Fibroblast of lung (primary cell): ENCODE results near the gene TRAK1. TPM values are rescaled to one million over a fixed set of nuclear protein-coding genes. Genes with fewer than 3 reads are reported as not detected.
A peak's percentile ranks its signal among the peaks of the same experiment; 100 is the strongest.

Experiments used
- DNase-seq, 2 donors: peaks; one replicate each; pipeline versions ENCODE4 v3.0.0 to v3.0.0-alpha.2; 2010; ENCODE audit warnings: low read depth in 2 of 2
- H2AFZ ChIP-seq: 2 replicates; pipeline ENCODE4 v1.5.1; 2012; ENCODE audit warnings: low read length, control low read depth, inconsistent platforms
- H3K27ac ChIP-seq: 2 replicates; pipeline ENCODE4 v1.5.1; 2011; ENCODE audit warnings: low read length, control low read depth; ENCODE audit not compliant: insufficient read depth
- H3K27me3 ChIP-seq: 2 replicates; pipeline ENCODE4 v1.5.1; 2011; ENCODE audit warnings: mild to moderate bottlenecking, low read length; ENCODE audit not compliant: control insufficient read depth, insufficient read depth
- H3K36me3 ChIP-seq: 2 replicates; pipeline ENCODE4 v1.5.1; 2011; ENCODE audit warnings: low read length; ENCODE audit not compliant: control insufficient read depth, insufficient read depth
- H3K4me1 ChIP-seq: 2 replicates; pipeline ENCODE4 v1.5.1; 2011; ENCODE audit warnings: low read length; ENCODE audit not compliant: control insufficient read depth, insufficient read depth; ENCODE audit errors: extremely low read depth
- H3K4me2 ChIP-seq: 2 replicates; pipeline ENCODE4 v1.5.1; 2011; ENCODE audit warnings: low read length, control low read depth; ENCODE audit not compliant: insufficient read depth; ENCODE audit errors: extremely low read depth
- H3K4me3 ChIP-seq, 4 experiments: fragments of 200-600 bp in 1 of 4; sonication (generic) in 1 of 4; replicated peaks in 1 of 4; 2 replicates each; pipeline ENCODE4 v1.5.1; 2011 to 2016; ENCODE audit warnings: low read length in 4 of 4, low read depth in 3 of 4, mild to moderate bottlenecking in 3 of 4, control low read depth in 2 of 4, inconsistent platforms in 1 of 4, mixed read lengths in 1 of 4; ENCODE audit not compliant: insufficient read depth in 1 of 4; ENCODE audit errors: control extremely low read depth in 1 of 4
- H3K79me2 ChIP-seq: 2 replicates; pipeline ENCODE4 v1.5.1; 2012; ENCODE audit warnings: mild to moderate bottlenecking, low read length, inconsistent platforms; ENCODE audit not compliant: control insufficient read depth, insufficient read depth
- H3K9ac ChIP-seq: 2 replicates; pipeline ENCODE4 v1.5.1; 2011; ENCODE audit warnings: mild to moderate bottlenecking, low read length, control low read depth; ENCODE audit not compliant: insufficient read depth
- H3K9me3 ChIP-seq: 2 replicates; pipeline ENCODE4 v1.5.1; 2012; ENCODE audit warnings: low read depth, low read length; ENCODE audit not compliant: control insufficient read depth, insufficient read depth
- H4K20me1 ChIP-seq: 2 replicates; pipeline ENCODE4 v1.5.1; 2011; ENCODE audit warnings: low read length; ENCODE audit not compliant: control insufficient read depth, insufficient read depth; ENCODE audit errors: extremely low read depth
- EZH2 ChIP-seq: IDR thresholded peaks from 2 replicates; pipeline ENCODE4 v1.5.1; 2012; ENCODE audit warnings: low read length, control low read depth, mild to moderate bottlenecking; ENCODE audit errors: missing control alignments
- polyA plus RNA-seq, 2 donors: library from polyadenylated mRNA; depleted of rRNA in 1 of 2; stranded (reverse) in 1 of 2; unstranded in 1 of 2; fragments of >200 nt; gene quantifications; 2 replicates each; pipeline ENCODE4 v1.2.1, GENCODE V29; 2011 to 2012; ENCODE audit warnings: missing spikeins in 1 of 2
- total RNA-seq: library from RNA; depleted of rRNA; stranded (reverse); fragments of >200 nt; gene quantifications from 2 replicates; pipeline ENCODE4 v1.2.1, GENCODE V29; 2014
- TF ChIP-seq, protein P1 (sequence below), 2 donors: IDR thresholded peaks in 1 of 2; conservative IDR thresholded peaks in 1 of 2; 1 replicate in 1 of 2; 2 replicates in 1 of 2; pipeline ENCODE4 v1.5.1; 2011 to 2012; ENCODE audit warnings: low read length in 2 of 2, control low read depth in 1 of 2, inconsistent platforms in 1 of 2, low read depth in 1 of 2, mild to moderate bottlenecking in 1 of 2

Gene TRAK1
- total and polyA plus RNA-seq, 2 donors (not counting 1 experiment from before 2014, with no cell fraction given): 37.8 to 44.0 TPM

DNA sequence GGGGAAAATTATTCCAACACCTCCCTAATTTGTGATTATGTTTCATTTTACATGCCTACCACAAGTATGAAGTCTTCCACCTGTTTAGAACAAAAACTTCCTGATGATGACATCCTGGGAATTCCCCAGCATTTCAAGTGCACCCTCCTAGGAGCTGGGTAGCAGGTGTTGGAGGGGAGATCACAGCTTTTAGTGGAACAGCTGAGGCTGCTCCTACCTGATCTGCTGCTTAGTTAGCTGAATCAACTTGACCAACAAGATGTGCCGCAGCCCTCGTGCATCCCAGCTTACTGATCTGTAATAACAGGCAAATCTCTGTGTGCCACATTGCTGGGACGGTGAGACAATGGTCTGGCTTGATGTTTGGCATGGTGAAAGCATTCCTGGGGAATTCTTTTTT lies 29.7 kb downstream of the TRAK1 start:
- H3K36me3 ChIP-seq: no peaks in the 10 kb centered on the region
- no peaks in the 10 kb centered on the region for H3K9me3 ChIP-seq
- TF ChIP-seq, protein P1, sequence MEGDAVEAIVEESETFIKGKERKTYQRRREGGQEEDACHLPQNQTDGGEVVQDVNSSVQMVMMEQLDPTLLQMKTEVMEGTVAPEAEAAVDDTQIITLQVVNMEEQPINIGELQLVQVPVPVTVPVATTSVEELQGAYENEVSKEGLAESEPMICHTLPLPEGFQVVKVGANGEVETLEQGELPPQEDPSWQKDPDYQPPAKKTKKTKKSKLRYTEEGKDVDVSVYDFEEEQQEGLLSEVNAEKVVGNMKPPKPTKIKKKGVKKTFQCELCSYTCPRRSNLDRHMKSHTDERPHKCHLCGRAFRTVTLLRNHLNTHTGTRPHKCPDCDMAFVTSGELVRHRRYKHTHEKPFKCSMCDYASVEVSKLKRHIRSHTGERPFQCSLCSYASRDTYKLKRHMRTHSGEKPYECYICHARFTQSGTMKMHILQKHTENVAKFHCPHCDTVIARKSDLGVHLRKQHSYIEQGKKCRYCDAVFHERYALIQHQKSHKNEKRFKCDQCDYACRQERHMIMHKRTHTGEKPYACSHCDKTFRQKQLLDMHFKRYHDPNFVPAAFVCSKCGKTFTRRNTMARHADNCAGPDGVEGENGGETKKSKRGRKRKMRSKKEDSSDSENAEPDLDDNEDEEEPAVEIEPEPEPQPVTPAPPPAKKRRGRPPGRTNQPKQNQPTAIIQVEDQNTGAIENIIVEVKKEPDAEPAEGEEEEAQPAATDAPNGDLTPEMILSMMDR (conservative IDR thresholded peaks at IDR 0.05 in 1 of 2, IDR thresholded peaks at IDR 0.05 in 1 of 2; ENCODE audit: low read depth in 1 of 2, low read length in 2 of 2): no peak
- TF ChIP-seq EZH2: no peak
- peaks cover 16% of the 10 kb centered on the region for H3K4me1 ChIP-seq
- no peak overlapping the region for H3K27ac ChIP-seq
- H4K20me1 ChIP-seq: no peaks in the 10 kb centered on the region
- no peak overlapping the region for H3K4me2 ChIP-seq
- no peak overlapping the region for H3K9ac ChIP-seq
- no peak overlapping the region for H2AFZ ChIP-seq
- no peaks in the 10 kb centered on the region for H3K27me3 ChIP-seq
- H3K79me2 ChIP-seq: peaks cover 26% of the 10 kb centered on the region
- peak in 1 of 2 donors; percentile 39 for DNase-seq
- H3K4me3 ChIP-seq: no peak overlapping the region

- Histone ChIP-seq H3K4me3 (no peak overlapping the region), H3K27me3 (no peaks in the 10 kb centered on the region), H3K9me3 (no peaks in the 10 kb centered on the region), H3K4me2 (no peak overlapping the region), H4K20me1 (no peaks in the 10 kb centered on the region), H3K79me2 (peaks cover 26% of the 10 kb centered on the region), H3K27ac (no peak overlapping the region), H3K36me3 (no peaks in the 10 kb centered on the region), H2AFZ (no peak overlapping the region), H3K9ac (no peak overlapping the region), H3K4me1 (peaks cover 9% of the 10 kb centered on the region)
- TF ChIP-seq, protein P1 (conservative IDR thresholded peaks at IDR 0.05 in 1 of 2, IDR thresholded peaks at IDR 0.05 in 1 of 2; ENCODE audit: low read depth in 1 of 2, low read length in 2 of 2): no peak
- TF ChIP-seq EZH2: no peak
- DNase-seq: no peak
Observed at GRCh38 chr3:42122261-42123011, 31.3 kb downstream of the TRAK1 start.

GRCh38 chr3:42123012-42123581 lies 31.9 kb downstream of the TRAK1 start:
- Histone ChIP-seq H3K36me3 (no peaks in the 10 kb centered on the region), H3K9ac (no peak overlapping the region), H3K27ac (no peak overlapping the region), H3K4me2 (no peak overlapping the region), H3K4me3 (no peak overlapping the region), H4K20me1 (no peaks in the 10 kb centered on the region), H2AFZ (no peak overlapping the region), H3K9me3 (no peaks in the 10 kb centered on the region), H3K4me1 (peaks cover 7% of the 10 kb centered on the region), H3K27me3 (no peaks in the 10 kb centered on the region), H3K79me2 (peaks cover 26% of the 10 kb centered on the region)
- no peak for TF ChIP-seq EZH2
- TF ChIP-seq, protein P1 (conservative IDR thresholded peaks at IDR 0.05 in 1 of 2, IDR thresholded peaks at IDR 0.05 in 1 of 2; ENCODE audit: low read depth in 1 of 2, low read length in 2 of 2): no peak
- DNase-seq: peak in 1 of 2 donors; percentile 39
